Suppressor macrophage treated with lipopolysaccharide for 1 hour (primary cell): Measurements from ENCODE around the gene TMEM119.

Experiments
- DNase-seq, 3 donors: peaks; one replicate each; pipeline ENCODE4 v3.0.0-alpha.2; 2020 to 2022

TMEM119 gene

DNA sequence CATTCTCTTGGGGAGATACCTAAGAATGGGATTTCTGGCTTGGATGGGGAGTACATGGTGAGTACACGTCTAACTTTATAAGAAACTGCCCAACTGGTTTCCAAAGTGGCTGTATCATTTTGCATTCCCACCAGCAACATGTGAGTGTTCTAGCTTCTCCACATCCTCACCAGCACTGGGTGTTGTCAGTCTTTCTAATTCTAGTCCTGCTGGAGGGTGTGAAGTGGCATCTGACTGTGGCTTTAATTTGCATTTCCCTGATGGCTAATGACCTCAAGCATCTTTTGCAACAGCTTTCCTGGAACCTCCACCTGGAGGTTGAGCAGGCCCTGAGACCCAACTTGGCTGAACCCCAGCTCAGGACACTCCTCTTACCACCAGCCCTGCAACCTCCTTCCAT, 18.0 kb upstream of the TMEM119 start:
- no peak for DNase-seq

DNA sequence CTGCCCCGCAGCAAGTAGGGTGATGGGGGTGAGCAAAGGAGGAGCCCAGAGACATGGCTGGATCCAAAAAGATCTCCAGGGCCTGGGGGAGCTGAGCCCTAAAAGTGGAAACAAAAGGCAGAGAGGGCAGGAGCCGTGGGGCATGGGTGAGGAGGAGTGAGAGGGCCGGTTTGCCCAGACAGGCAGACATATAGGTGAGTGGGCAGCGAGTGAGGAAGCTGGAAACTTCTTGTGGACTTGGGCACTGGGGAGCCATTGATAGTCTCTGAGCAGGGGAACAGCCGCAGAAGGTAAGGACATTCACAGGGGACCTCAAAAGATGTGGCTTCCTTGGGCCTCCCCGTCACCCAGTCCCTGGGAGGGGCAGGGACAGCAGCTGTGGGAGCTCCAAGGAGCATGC, 16.8 kb upstream of the TMEM119 start:
- DNase-seq, result no peak

DNA sequence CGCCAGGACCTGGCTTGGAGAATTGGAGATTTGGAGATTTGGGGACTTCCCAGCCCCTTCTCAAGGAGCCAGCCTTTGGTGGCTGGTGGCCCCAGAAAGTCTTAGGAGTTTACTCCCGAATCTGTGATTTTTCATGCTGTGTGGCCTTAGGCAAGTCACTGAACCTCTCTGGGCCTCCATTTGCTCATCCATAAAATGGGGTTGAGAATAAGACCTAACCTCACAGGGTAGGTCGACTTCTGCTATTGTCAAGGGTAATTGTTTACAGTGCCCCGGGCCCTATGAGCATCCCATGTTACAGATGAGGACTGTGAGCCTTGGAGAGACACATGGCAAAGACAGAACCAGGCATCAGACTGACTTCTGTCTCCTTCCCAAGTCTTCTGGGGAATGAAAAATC, 16.2 kb upstream of the TMEM119 start:
- DNase-seq, result no peak

DNA sequence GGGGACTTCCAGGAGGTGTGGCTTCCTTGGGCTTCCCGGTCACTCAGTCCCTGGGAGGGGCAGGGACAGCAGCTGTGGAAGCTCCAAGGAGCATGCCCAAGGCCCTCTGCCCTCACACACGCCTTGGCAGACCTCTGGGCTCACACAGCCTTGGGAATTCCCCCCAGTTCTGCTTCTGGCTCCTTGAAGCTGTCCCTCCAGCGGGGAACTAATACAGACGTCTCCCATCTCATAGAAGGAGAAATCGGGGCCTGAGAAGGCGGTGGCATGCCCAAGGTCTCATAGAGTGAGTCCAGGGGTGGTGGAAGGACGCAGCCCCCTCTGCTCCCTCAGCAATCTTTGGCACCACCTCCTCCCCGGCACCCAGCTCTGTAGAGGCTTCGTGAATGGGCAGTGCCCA, 15.7 kb upstream of the TMEM119 start:
- DNase-seq, result peak; percentile 91 to 96 (median 95)

DNA sequence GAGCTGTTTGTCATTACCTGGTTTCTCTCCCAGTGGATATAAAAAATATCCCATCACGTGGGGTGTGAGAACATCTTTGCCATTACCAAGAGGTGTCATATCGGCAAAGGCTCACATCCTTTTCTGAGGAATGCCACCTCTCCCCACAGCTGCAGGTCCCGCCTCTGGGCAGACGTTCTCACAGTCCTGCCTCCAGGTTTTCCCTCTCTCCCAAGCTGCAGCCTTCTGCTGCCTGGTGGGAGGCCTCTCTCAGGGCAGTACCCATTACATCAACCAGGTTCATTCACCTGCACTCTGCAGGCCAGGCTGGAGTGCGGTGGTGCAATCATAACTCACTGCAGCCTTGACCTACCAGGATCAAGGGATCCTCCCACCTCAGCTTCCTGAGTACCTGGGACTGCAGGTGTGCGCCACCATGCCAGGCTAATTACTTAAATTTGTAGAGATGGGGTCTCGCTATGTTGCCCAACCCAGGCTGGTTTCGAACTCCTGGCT, 15.0 kb upstream of the TMEM119 start:
- no peak for DNase-seq

DNA sequence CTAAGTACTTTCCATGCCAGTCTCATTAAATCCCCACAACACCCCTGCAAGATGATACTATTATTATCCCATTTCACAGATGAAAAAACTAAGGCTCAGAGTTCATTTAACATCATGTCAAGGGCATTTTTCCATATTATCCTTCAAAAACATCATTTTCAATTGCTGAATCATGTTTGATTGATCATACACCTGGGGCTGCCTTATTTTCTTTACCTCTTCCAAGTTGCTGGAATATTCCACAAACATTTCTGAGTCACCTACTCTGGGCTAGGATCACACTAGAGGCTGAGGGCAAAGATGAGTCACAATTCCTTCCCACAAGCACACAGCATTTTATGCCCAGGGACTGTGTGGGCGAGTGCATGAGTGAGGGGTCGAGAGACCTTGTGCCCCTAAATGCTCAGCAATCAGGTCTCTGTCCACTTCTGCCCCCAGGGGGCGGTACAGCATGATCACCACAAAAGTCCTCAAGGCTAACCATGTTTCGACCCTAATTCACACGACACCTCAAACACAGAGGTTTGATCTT, 14.1 kb upstream of the TMEM119 start:
- DNase-seq, result peak; percentile 82 to 88 (median 86)

DNA sequence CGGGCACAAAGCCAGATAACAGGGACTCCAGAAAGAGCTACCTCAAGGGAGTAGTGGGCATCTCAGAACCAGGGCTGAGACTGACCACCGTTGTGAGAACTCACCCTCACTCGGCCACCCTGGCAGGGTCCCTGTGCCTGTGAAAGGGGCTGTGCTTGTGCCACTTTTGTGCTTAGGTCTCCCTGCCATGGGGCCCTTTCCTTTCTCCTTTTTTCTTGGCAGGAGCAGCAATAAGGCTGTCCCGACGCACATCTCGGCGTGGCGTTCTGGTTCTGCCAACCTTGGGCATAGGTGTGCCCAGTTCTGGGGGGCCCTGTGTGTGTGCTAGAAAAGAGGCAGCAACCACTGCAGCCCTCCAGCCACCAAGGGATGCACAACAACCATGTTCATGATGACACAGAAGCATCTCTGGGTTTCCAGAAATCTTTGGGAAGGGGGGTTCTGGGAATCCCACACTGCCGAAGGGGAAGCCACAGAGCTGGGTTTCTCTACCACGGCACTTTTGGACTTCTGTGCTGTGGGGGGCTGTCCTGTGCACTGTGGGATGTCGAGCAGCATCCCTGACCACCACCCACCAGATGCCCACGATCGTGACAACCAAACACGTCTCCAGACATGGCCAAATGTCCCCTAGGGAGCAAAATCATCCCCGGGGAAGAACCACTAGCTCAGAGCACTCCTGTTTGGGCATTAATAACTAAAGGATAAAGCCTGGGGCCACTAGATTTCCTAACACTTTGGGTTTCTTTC, 13.1 kb upstream of the TMEM119 start:
- DNase-seq, result no peak

DNA sequence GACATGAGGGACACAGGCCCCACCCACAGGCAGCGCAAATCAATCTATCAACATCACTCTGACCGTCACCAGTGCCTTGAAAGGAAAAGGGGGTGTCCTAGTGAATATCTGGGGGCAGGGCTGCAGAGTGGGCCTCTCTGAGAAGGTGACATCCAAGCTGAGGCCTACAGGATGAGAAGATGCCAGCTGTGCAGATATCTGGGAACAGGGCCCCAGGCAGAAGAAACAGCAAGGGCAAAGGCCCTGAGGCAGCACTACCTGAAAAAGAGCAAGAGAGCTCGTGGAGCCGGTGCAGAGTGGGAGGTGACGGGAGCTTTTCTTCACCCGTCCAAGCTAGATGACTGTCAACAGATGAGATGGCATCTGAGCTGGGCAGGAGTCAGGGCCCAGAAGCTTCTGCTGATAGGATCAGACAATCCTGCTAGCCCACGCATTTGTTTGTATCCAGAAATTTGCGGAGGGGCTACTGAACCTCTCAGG, 12.5 kb upstream of the TMEM119 start:
- no peak for DNase-seq

DNA sequence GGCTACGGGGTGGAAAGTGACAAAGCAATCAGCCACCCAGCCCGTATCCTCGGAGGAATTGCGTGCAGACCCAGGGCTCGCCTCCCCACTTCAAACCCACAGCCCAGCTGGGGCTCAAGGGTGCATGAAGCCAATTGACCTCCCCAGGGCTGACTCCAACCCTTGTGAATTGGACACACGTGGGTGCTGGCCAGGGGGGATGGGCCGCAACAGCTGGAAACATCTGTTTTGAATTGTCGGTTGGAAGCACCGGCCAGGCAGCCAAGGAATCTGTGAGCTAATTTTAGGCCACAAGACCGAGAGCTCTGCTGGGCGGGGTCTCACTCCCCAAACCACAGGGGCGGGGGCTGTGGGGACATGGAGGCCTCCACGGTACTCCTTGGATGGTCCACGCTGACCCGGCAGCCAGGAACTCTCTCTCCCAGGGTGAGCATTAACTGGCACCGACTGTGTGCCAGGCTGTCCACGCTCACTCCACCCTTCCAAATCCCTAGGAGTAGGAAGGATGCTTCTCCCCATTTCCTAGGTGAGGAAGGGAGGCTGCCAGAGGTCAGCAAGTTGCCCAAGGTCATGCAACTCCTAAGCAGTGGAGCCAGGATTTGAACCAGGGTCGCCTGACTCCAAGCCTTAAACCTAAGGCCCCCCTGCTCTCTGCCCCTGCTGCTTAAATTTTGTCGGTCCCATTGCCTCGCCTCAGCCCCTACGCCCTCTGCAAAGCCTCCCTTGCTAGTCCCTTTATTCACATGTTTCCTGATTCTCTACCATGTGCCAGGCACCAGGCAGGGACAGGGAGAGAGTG, 11.9 kb upstream of the TMEM119 start:
- no peak for DNase-seq

DNA sequence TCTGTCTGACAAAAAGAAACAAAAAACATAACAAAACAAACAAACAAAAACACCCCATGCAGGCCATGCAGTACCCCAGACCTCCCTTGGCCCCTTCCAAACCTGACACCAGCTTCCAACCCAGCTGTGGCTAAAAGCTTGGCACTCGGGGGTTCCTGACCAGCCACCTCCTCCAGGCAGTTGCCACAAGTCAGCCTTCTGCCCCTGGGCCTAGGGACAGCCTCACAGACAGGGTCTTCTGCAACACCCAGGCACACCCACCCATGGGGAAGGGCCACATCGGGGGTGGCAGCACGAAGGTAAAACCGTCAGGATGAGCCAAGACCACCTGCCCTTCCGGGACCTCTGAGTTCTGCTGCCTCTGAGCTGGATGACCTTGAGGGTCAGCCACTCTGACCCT, 10.7 kb upstream of the TMEM119 start:
- no peak for DNase-seq

DNA sequence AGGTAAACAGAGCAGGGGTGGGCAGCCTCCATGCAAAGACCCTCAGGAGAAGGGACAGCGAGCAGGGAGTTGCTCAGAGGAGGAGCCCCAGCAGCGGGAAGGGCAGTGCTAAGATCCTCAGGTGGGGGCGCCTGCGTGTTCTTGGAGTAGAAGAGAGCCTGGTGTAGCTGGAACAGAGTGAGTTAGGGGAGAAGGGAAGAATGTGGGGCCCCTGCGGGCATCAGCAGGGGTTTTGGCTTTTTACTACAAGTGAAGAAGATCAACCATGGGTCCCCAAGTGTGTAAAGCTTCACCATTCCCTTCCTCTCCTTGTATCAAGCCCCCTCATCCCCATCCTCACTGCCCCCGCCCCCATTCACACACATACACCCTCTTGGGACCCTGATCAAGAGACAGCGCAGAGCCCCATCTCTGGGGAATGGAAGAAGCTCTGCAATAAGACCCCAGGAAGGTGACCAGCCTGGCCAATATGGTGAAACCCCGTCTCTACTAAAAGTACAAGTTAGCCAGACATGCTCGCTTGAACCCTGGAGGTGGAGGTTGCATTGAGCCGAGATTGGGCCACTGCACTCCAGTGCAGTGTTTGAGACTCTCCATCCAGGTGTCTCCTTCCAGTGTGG, 10.2 kb upstream of the TMEM119 start:
- no peak for DNase-seq

DNA sequence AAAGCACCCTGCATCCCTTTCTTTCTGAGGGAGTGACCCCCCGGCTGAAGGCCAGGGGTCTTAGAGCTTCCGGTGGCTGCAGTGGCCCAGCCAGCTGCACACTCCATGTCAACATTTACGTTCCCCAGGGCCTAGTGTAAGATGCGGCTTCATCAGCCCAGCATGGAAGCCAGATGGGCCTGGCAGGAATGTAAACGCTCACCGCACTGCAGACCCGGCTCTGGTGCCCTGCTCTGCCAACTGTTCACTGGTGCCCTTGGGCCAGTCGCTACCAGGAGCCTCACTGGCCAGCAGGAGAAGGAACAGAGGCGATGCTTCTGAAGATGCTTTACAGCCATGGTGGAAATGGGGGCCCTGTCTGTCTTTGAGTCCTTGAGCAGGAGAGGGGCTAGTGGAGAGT, 8.6 kb upstream of the TMEM119 start:
- no peak for DNase-seq

DNA sequence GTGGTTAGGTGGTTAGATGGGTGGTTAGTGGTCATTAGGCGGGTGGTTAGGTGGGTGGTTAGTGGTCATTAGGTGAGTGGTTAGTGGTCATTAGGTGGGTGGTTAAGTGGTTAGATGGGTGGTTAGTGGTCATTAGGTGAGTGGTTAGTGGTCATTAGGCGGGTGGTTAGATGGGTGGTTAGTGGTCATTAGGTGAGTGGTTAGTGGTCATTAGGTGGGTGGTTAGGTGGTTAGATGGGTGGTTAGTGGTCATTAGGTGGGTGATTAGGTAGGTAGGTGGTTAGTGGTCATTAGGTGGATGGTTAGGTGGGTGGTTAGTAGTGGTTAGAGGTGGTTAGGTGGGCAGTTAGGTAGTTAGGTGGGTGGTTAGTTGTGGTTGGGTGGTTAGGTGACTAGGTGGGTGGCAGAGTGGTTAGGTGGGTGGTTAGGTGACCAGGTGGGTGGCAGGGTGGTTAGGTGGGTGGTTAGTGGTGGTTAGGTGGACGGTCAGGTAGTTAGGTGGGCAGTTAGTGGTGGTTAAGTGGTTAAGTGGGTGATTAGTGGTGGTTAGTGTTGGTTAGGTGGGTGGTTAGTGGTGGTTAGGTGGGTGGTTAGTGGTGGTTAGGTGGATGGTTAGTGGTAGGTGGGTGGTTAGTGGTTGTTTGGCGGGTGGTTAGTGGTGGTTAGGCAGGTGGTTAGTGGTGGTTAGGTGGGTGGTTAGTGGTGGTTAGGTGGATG, 8.0 kb upstream of the TMEM119 start:
- no peak for DNase-seq

DNA sequence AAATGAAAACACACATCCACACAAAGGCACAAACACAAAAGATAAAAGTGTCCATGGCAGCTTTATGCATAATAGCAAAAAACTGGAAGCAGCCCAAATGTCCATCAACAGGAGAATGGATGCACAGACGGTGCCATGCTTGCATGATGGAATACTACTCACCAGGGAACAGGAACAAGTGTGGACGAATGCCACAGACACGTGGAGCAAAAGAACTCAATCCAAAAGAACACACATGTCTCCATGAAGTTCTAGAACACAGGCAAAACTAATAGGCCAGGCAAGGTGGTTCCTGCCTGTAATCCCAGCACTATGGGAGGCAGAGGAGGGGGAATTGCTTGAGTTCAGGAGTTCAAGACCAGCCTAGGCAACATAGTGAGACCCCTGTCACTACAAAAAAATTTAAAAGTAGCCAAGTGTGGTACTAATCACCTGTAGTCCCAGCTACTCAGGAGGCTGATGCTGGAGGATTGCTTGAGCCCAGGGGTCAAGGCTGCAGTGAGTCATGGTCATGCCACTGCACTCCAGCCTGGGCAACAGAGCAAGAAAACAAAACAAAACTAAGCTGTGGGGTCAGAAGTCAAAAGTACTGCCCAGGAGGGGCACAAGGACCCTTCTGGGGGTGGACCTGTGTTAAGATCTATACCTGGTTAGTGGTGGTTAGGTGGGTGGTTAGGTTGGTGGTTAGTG, 7.3 kb upstream of the TMEM119 start:
- peak in 2 of 3 donors; percentile 33 to 41 for DNase-seq

DNA sequence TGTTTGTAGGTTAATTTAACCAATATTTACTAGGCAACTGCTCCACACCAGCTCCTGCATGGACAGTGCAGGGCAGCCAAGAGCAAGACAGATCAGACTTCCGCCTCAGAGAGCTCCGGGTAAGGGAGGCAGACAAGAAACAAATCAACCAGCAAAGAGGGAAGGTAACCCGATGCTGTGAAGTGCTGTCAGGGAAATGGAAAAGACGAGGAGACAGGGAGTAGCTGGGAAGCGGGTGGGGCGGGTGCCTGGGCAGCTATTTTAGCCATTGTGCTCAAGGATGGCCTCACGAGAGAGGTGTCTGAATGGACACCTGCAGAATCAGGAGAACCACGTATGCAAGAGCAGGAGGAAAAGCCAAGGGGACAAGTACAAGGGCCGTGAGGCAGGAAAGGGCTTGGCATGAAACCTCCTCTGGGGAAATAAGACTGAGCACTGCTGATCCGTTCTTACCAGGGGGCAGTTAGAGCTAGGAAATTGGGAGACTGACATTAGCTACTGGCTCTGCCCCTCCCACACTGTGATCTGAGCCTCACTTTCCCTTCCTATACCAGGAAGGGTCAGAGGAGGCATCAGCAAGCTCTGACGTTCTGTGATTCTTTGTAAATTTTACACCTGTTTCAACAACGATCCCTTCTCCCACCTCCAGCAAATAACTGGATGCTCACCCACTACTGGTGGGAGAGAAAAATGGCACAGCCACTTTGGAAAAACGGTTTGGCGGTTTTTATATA, 6.5 kb upstream of the TMEM119 start:
- no peak for DNase-seq

DNA sequence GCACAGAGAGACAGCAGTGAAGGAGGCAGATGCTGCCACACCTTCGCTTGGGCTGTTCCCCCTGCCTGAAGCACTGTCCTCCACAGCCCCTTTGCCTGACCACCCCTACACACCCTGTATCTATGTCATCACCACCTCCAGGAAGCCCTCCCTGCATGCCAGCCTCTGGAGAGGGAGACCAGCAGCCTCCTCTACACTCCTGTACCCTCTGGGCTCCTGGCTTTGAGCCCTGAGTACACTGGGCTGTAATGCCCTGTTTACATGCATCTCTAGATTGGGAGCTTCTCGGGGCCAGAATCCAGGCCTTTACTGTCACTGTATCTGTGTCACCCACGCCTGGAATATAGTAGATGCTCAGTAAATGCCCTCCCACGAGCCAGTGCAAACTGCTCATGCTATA, 5.9 kb upstream of the TMEM119 start:
- no peak for DNase-seq

DNA sequence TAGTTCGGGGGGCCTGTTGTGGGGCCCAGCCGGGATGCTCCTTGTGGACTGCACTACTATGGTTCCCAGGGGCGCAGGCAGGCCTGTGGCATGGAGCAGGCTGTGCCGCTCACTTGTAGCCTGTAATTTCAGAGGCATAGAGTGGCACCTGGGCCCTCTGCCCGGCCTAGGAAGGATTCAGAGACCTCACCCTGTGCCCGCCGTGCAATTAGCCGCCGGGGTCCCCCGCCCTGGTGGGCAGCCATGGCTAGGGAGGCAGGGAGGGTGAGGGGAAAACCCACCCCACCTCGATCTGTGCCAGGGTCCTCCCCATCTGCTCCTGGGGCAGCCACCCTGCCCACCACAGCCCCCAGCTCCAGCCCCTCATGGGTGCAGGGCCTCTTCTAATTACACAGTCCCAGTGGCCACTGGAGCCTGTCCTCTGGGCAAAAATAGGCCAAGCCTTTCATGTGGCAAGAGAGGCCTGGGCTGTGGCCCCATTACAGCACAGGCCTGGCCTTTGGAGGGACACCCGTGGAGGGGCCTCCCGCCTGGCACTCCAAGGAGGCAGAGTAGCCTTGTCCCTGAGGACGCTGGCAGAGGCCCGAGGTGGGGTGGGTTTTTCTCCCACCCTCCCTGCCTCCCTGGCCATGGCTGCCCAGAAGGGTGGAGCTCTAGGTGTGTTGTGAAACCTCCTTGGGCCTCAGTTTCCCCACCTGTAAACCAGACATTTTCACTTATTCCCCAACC, 5.3 kb upstream of the TMEM119 start:
- no peak for DNase-seq

DNA sequence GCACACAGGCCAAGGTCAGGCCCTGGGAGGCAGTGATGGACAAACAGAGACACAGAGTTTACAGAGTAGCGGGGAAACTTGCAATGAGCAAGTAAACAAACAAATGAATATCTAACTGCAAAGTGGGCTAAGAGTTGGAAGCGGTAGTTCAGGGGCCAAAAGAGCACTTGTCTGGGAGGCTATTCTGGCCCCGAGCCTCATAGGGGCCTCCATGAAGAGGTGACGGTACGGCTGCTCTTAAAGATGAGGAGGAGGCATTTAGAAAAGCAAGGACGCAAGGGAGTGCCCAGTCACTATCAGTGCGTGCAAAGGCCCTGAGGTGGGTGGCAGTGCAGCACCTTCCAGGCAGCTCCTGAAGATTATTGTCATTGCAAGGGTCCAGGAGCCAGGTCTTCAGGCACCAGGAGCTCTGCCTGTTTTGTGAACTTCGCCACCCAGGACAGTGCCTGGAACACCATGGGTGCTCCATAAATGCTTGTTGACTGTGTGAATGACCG, 4.4 kb upstream of the TMEM119 start:
- DNase-seq, result no peak

DNA sequence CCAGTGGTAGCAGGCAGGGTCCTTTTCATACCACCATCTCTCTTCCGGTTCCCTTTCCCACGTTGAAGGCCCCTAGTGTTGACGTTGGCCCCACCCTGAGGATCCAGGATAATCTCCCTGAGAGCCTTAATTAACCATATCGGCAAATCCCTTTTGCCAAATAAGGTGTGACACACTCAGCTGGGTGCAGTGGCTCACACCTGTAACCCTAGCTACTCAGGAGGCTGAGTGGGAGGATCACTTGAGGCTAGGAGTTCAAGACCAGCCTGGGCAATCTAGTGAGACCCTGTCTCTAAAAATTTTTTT, 2.8 kb upstream of the TMEM119 start:
- no peak for DNase-seq

DNA sequence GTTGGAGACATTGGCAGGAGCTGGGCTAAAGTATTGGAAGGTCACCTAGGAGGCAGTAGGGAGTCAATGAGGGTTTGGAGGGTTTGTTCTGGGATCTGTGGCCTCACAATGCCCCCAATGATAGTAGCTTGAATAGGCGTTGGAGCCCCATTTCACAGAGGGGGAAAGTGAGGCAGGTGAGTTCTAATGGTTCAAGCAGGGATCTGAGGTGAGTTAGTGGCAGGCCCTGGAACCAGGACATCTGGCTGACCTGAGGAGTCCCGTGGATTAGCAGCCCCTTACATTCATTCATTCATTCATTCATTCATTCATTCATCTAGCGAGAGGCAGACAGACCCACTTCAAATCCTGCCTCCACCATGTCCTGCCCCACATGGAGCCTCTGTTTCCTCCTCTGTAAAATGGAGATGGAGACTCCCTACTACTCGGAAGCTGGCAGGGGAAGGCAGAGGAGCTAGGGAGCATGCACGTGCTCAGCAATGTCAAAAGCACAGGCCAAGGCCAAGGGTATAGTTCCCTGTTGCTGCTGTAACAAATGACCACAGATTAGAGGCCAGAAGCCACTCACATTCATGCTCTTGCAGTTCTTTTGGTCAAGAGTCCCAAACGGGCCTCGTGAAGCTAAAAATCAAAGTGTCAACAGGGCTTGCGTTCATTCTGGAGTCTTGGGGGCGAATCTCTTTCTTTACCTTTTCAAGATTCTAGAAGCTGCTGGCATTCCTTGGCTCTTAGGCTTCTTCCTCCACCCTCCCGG, 2.2 kb upstream of the TMEM119 start:
- DNase-seq, result no peak
